Body of pancreas (tissue), 4 donors: ENCODE data around the gene GARNL3. TPM values are rescaled to one million over a fixed set of nuclear protein-coding genes. Genes with fewer than 3 reads are reported as not detected.
A peak's percentile ranks its signal among the peaks of the same experiment; 100 is the strongest.

Experiments
- ATAC-seq: fragments of 150-250 bp; one replicate; pipeline ENCODE4 v1.9.1; 2016
- DNase-seq, 4 donors: peaks; one replicate each; pipeline ENCODE4 v3.0.0-alpha.2; 2019
- H3K27ac ChIP-seq, 4 donors: fragments of 200-600 bp; sonication (generic); 1 replicate in 3 of 4; 2 replicates in 1 of 4; pipeline versions ENCODE4 v1.5.1 to v1.6.1; 2016 to 2019; ENCODE audit warnings: mild to moderate bottlenecking in 1 of 4, mixed read lengths in 1 of 4, moderate library complexity in 1 of 4
- H3K27me3 ChIP-seq, 2 donors: fragments of 200-600 bp; sonication (generic); one replicate each; pipeline ENCODE4 v1.6.0; 2016; ENCODE audit warnings: mild to moderate bottlenecking in 1 of 2
- H3K36me3 ChIP-seq, 2 donors: fragments of 200-600 bp; sonication (generic); replicated peaks in 1 of 2; 2 replicates each; pipeline ENCODE4 v1.5.1; 2016; ENCODE audit warnings: low read depth in 2 of 2; ENCODE audit not compliant: insufficient read depth in 1 of 2
- H3K4me1 ChIP-seq: fragments of 200-600 bp; sonication (generic); one replicate; pipeline ENCODE4 v1.6.0; 2016
- H3K4me3 ChIP-seq, 2 donors: fragments of 200-600 bp; sonication (generic); 1 replicate in 1 of 2; 2 replicates in 1 of 2; pipeline ENCODE4 v1.5.1; 2016 to 2019
- H3K9me3 ChIP-seq, 3 donors: fragments of 200-600 bp; sonication (generic); 1 replicate in 2 of 3; 2 replicates in 1 of 3; pipeline ENCODE4 v1.5.1; 2016
- POLR2A ChIP-seq, 3 donors: fragments of 450-650 bp; IDR thresholded peaks; one replicate each; pipeline ENCODE4 v1.6.1; 2016; ENCODE audit warnings: antibody characterized with exemption in 3 of 3, mild to moderate bottlenecking in 2 of 3
- WGBS, 2 donors: methylation state at CpG; one replicate each; pipeline ENCODE4 v1.1.5; 2017; 5-methylcytosine and 5-hydroxymethylcytosine counted together
- intact Hi-C: fragments of 100-400 bp; cut with DNase I; formaldehyde crosslinking; loops from one replicate; pipeline ENCODE4 v1.15.1; 2023
- total RNA-seq, 2 donors: library from RNA; depleted of rRNA; stranded (reverse); fragments of >200 nt; gene quantifications; one replicate each; pipeline ENCODE4 v1.1.0, GENCODE V29; 2016
- TF ChIP-seq, protein P1 (sequence below), 7 experiments: fragments of 450-650 bp in 4 of 7; fragments of 200-600 bp in 3 of 7; sonication (generic) in 3 of 7; IDR thresholded peaks; one replicate each; pipeline ENCODE4 v1.5.1; 2016 to 2019; ENCODE audit warnings: antibody characterized with exemption in 7 of 7

Gene GARNL3
- total RNA-seq, 2 donors from 2014 or later = 5.9 to 23.6 TPM

GRCh38 chr9:127396253-127396807 is 131.8 kb downstream of the GARNL3 start:
- Histone ChIP-seq H3K27me3 (no peaks in the 10 kb centered on the region), H3K9me3 (no peaks in the 10 kb centered on the region), H3K4me3 (peak overlapping the region in 1 of 2 donors; percentile 47), H3K27ac (peak overlapping the region in 3 of 4 donors; percentile 70 to 76 (median 75)), H3K4me1 (peaks cover 19% of the 10 kb centered on the region), H3K36me3 (no peaks in the 10 kb centered on the region)
- intact Hi-C loops = no loop called here
- no peak for ATAC-seq
- TF ChIP-seq POLR2A (IDR thresholded peaks at IDR 0.05) = peak in 1 of 3 donors; percentile 48
- TF ChIP-seq, protein P1, sequence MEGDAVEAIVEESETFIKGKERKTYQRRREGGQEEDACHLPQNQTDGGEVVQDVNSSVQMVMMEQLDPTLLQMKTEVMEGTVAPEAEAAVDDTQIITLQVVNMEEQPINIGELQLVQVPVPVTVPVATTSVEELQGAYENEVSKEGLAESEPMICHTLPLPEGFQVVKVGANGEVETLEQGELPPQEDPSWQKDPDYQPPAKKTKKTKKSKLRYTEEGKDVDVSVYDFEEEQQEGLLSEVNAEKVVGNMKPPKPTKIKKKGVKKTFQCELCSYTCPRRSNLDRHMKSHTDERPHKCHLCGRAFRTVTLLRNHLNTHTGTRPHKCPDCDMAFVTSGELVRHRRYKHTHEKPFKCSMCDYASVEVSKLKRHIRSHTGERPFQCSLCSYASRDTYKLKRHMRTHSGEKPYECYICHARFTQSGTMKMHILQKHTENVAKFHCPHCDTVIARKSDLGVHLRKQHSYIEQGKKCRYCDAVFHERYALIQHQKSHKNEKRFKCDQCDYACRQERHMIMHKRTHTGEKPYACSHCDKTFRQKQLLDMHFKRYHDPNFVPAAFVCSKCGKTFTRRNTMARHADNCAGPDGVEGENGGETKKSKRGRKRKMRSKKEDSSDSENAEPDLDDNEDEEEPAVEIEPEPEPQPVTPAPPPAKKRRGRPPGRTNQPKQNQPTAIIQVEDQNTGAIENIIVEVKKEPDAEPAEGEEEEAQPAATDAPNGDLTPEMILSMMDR (IDR thresholded peaks at IDR 0.05) = no peak
- 4 to 20% methylated on average over 4 to 27 of the region's 27 CpGs for WGBS, 2 donors
- DNase-seq = no peak

DNA sequence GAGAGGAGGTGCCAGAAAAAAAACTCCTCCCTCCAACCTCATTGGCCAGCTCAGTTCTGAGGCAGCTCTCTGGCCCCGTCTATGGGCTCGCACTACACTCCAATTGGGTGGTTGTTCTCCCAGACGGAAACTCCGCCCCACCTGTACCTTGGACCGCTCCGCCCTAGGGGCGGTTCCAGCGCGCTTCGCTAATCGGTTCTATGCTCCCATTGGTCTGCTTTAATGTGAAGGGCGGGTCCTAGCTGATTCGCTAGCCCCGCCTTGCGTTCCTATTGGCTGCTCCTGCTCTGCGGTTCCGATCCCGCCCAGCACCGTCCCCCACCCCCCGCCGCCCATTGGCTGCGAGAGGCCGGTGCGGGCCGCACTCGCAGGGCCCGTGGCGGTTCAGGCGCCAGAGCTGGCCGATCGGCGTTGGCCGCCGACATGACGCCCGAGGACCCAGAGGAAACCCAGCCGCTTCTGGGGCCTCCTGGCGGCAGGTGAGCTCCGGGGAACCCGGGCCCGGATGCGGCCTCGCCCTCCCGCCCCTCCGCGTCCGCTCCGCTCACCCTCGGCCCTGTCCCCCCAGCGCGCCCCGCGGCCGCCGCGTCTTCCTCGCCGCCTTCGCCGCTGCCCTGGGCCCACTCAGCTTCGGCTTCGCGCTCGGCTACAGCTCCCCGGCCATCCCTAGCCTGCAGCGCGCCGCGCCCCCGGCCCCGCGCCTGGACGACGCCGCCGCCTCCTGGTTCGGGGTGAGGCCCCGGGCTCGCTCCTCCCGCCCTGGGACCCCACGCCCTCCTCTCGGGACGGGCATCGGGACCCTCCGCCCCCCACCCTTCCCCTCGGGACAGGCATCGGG is 132.5 kb downstream of the GARNL3 start, which contains the start of gene SLC2A8:
TSS of gene SLC2A8 (plus strand) at position 362 of the 838 bp plus-strand sequence. CDS start at position 424, 62 bp downstream.
- intact Hi-C loops = no loop called here
- 0% methylated on average over 27 to 44 of the region's 87 CpGs for WGBS, 2 donors

GRCh38 chr9:127397646-127398274 is 133.2 kb downstream of the GARNL3 start:
- no peak for TF ChIP-seq POLR2A (IDR thresholded peaks at IDR 0.05)
- TF ChIP-seq, protein P1 (IDR thresholded peaks at IDR 0.05) = peak in 4 of 7 experiments; percentile 30 to 41 (median 36)
- peak; percentile 34 to 55 (median 48) for DNase-seq
- no peak for ATAC-seq
- no peaks in the 10 kb centered on the region for H3K9me3 ChIP-seq
- peak overlapping the region; percentile 69 to 83 for H3K4me3 ChIP-seq
- H3K27ac ChIP-seq = peak overlapping the region; percentile 87 to 91 (median 90)
- no peaks in the 10 kb centered on the region for H3K27me3 ChIP-seq
- peaks cover 19% of the 10 kb centered on the region for H3K4me1 ChIP-seq
- intact Hi-C loops = no loop called here
- no peaks in the 10 kb centered on the region for H3K36me3 ChIP-seq
- WGBS, 2 donors = 0 to 1% methylated on average over 1 to 49 of the region's 55 CpGs

More for the DNA sequence above, 132.5 kb downstream of the GARNL3 start, which contains the start of gene SLC2A8:
- ATAC-seq (peak; percentile 95), DNase-seq (peak; percentile 99 to 100 (median 99))
- peak within 1 kb of the TSS; percentile 87 to 91 (median 90) for H3K27ac ChIP-seq
- peak; percentile 80 to 87 (median 82) for TF ChIP-seq POLR2A (IDR thresholded peaks at IDR 0.05)
- TF ChIP-seq, protein P1 (IDR thresholded peaks at IDR 0.05) = peak in 5 of 7 experiments; percentile 21 to 53 (median 43)
- H3K36me3 ChIP-seq = no peaks in the 10 kb centered on the region
- no peaks in the 10 kb centered on the region for H3K9me3 ChIP-seq
- H3K27me3 ChIP-seq = no peaks in the 10 kb centered on the region
- H3K4me1 ChIP-seq = peaks cover 19% of the 10 kb centered on the region
- peak within 1 kb of the TSS; percentile 69 to 83 for H3K4me3 ChIP-seq

DNA sequence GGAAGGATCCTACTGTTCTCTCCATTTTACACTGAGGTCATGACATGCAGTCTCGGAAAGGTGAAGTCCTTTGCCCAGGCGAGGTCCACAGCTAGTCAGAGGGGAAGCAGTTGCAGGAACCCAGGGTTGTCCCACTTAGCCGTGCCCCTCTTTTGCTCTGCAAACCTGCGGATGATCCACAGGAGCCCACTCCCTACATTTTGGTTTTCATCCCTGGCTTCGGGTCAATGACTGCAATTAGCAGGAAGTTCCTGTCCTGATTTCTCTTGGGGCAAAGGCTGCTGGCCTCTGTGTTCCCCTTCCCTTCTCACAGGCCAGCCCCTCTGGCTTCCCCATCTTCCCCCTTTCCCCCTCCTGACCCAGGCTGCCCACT is 133.7 kb downstream of the GARNL3 start:
- intact Hi-C loops = no loop called here
- ATAC-seq (no peak), DNase-seq (no peak)
- no peaks in the 10 kb centered on the region for H3K27me3 ChIP-seq
- peaks cover 19% of the 10 kb centered on the region for H3K4me1 ChIP-seq
- H3K36me3 ChIP-seq = no peaks in the 10 kb centered on the region
- no peak overlapping the region for H3K4me3 ChIP-seq
- 33 to 41% methylated on average over 3 to 5 of the region's 5 CpGs for WGBS, 2 donors
- H3K9me3 ChIP-seq = no peaks in the 10 kb centered on the region
- H3K27ac ChIP-seq = peak overlapping the region in 2 of 4 donors; percentile 87 to 91
- TF ChIP-seq, protein P1 (IDR thresholded peaks at IDR 0.05) = no peak
- no peak for TF ChIP-seq POLR2A (IDR thresholded peaks at IDR 0.05)
